B cell (primary cell): ENCODE measurements around the gene TIPIN. TPM values are rescaled to one million over a fixed set of nuclear protein-coding genes. Genes with fewer than 3 reads are reported as not detected.
A peak's percentile ranks its signal among the peaks of the same experiment; 100 is the strongest.

ENCODE experiments used
- ATAC-seq: fragments of 200-7000 bp; cut with Tn5 transposase; one replicate; pipeline ENCODE4 v1.10.0; 2021; ENCODE audit warnings: low read depth, mild to moderate bottlenecking, moderate number of reproducible peaks, moderate library complexity
- CTCF ChIA-PET: fragments of 350-600 bp; sonication (Branson Sonifier 250); formaldehyde crosslinking; loops from one replicate; lab custom pipeline; 2021; ENCODE audit warnings: antibody characterized with exemption, inconsistent platforms; lab: Charles Lee
- POLR2A ChIA-PET: fragments of 350-600 bp; sonication (Branson Sonifier 250); formaldehyde crosslinking; loops from one replicate; lab custom pipeline; 2021; ENCODE audit warnings: antibody characterized with exemption; lab: Charles Lee
- DNase-seq: peaks from one replicate; pipeline ENCODE4 v3.0.0; 2013
- H2AFZ ChIP-seq: 2 replicates; pipeline ENCODE4 v1.6.1; 2012; ENCODE audit warnings: mild to moderate bottlenecking, low read depth, low read length; ENCODE audit not compliant: insufficient read depth, poor library complexity, severe bottlenecking
- H3K27ac ChIP-seq, 2 donors: 1 replicate in 1 of 2; 2 replicates in 1 of 2; pipeline ENCODE4 v1.5.1; 2012 to 2013; ENCODE audit warnings: low read length in 2 of 2, mild to moderate bottlenecking in 2 of 2, moderate library complexity in 1 of 2
- H3K27me3 ChIP-seq, 4 experiments: fragments of 200-600 bp in 1 of 4; sonication (generic) in 1 of 4; replicated peaks in 1 of 4; 1 replicate in 2 of 4; 2 replicates in 2 of 4; pipeline versions ENCODE4 v1.6.1 to v1.7.0; 2013 to 2016; ENCODE audit warnings: low read length in 3 of 4, mild to moderate bottlenecking in 2 of 4, mixed read lengths in 1 of 4, moderate library complexity in 1 of 4; ENCODE audit not compliant: insufficient read depth in 4 of 4, control insufficient read depth in 3 of 4; ENCODE audit errors: control extremely low read depth in 1 of 4
- H3K36me3 ChIP-seq, 2 experiments: replicated peaks in 1 of 2; 1 replicate in 1 of 2; 2 replicates in 1 of 2; pipeline versions ENCODE4 v1.6.1 to v1.7.1; 2013; ENCODE audit warnings: low read length in 1 of 2; ENCODE audit not compliant: insufficient read depth in 2 of 2, control insufficient read depth in 1 of 2; ENCODE audit errors: control extremely low read depth in 1 of 2, extremely low read depth in 1 of 2
- H3K4me1 ChIP-seq, 2 donors: fragments of 200-600 bp in 1 of 2; sonication (generic) in 1 of 2; 1 replicate in 1 of 2; 2 replicates in 1 of 2; pipeline versions ENCODE4 v1.5.1 to v1.6.1; 2013 to 2017; ENCODE audit warnings: low read length in 2 of 2; ENCODE audit not compliant: control insufficient read depth in 2 of 2, insufficient read depth in 2 of 2
- H3K4me2 ChIP-seq: replicated peaks from 2 replicates; pipeline ENCODE3; 2012; ENCODE audit warnings: mild to moderate bottlenecking, low read depth, low read length; ENCODE audit not compliant: poor library complexity, severe bottlenecking
- H3K4me3 ChIP-seq, 5 experiments: fragments of 200-600 bp in 1 of 5; sonication (generic) in 1 of 5; 1 replicate in 3 of 5; 2 replicates in 2 of 5; pipeline versions ENCODE4 v1.5.1 to v1.7.0; 2011 to 2016; ENCODE audit warnings: low read length in 4 of 5, mild to moderate bottlenecking in 4 of 5, low read depth in 2 of 5, control low read depth in 1 of 5, moderate library complexity in 1 of 5; ENCODE audit not compliant: insufficient read depth in 1 of 5; ENCODE audit errors: control extremely low read depth in 1 of 5, extremely low read depth in 1 of 5
- H3K79me2 ChIP-seq: fragments of 200-600 bp; sonication (generic); one replicate; pipeline ENCODE4 v1.6.0; 2016; ENCODE audit warnings: low read length; ENCODE audit not compliant: control insufficient read depth, insufficient read depth
- H3K9ac ChIP-seq: fragments of 200-600 bp; sonication (generic); 2 replicates; pipeline ENCODE4 v1.6.1; 2017; ENCODE audit warnings: mild to moderate bottlenecking, low read length, moderate library complexity
- H3K9me3 ChIP-seq, 3 donors: one replicate each; pipeline versions ENCODE4 v1.6.1 to v1.7.1; 2013; ENCODE audit warnings: low read length in 2 of 3; ENCODE audit not compliant: control insufficient read depth in 2 of 3, insufficient read depth in 1 of 3; ENCODE audit errors: control extremely low read depth in 1 of 3
- H4K20me1 ChIP-seq: 2 replicates; pipeline ENCODE4 v1.6.0; 2012; ENCODE audit warnings: mild to moderate bottlenecking, low read length; ENCODE audit not compliant: insufficient read depth, control insufficient read depth, poor library complexity, severe bottlenecking
- H3K27ac Mint-ChIP-seq: one replicate; pipeline ENCODE4 v1.8.0; 2021; ENCODE audit warnings: mixed read lengths
- H3K27me3 Mint-ChIP-seq: one replicate; pipeline ENCODE4 v1.8.0; 2021; ENCODE audit warnings: mixed read lengths
- H3K4me1 Mint-ChIP-seq: one replicate; pipeline ENCODE4 v1.8.0; 2021; ENCODE audit warnings: mixed read lengths
- H3K4me3 Mint-ChIP-seq: one replicate; pipeline ENCODE4 v1.8.0; 2021; ENCODE audit warnings: mixed read lengths
- H3K9me3 Mint-ChIP-seq: one replicate; pipeline ENCODE4 v1.8.0; 2022; ENCODE audit warnings: mixed read lengths; ENCODE audit not compliant: insufficient read depth
- CTCF ChIP-seq: fragments of 200-600 bp; IDR thresholded peaks from one replicate; pipeline ENCODE4 v1.8.0; 2022; ENCODE audit warnings: antibody characterized with exemption, mild to moderate bottlenecking
- EZH2 ChIP-seq: IDR thresholded peaks from 2 replicates; pipeline ENCODE4 v1.6.1; 2012; ENCODE audit warnings: borderline replicate concordance, low read depth, mild to moderate bottlenecking, moderate library complexity, low read length; ENCODE audit not compliant: insufficient read depth, poor library complexity, severe bottlenecking
- WGBS: methylation state at CpG from one replicate; pipeline ENCODE4 v1.1.5; 2013; ENCODE audit warnings: missing lambda C conversion rate; ENCODE audit not compliant: insufficient coverage; 5-methylcytosine and 5-hydroxymethylcytosine counted together
- intact Hi-C: fragments of 100-400 bp; cut with micrococcal nuclease; formaldehyde crosslinking; loops from one replicate; pipeline ENCODE4 v1.10.0; 2022
- polyA plus RNA-seq: library from polyadenylated mRNA; depleted of rRNA; stranded (reverse); fragments of >200 nt; gene quantifications from 2 replicates; pipeline ENCODE4 v1.2.3, GENCODE V29; 2012
- total RNA-seq, 2 donors: library from RNA; stranded (reverse); fragments of 120-200 nt in 1 of 2; gene quantifications; 1 replicate in 1 of 2; 2 replicates in 1 of 2; pipeline versions ENCODE4 v1.2.3 to v1.2.4, GENCODE V29; 2013 to 2022

The TIPIN gene
- total and polyA plus RNA-seq, 2 donors (not counting 1 experiment from before 2014, with no cell fraction given), result 4.1 to 8.8 TPM

- WGBS, result no CpG with 5 or more reads among the region's 3 CpGs
- Histone ChIP-seq H3K9me3 (peaks cover 0 to 4% (median 0%) of the 10 kb centered on the region in 3 donors), H2AFZ (peak overlapping the region; percentile 84), H3K79me2 (peaks cover 67% of the 10 kb centered on the region), H3K4me2 (peak overlapping the region; percentile 83), H3K36me3 (peaks cover 0 to 3% of the 10 kb centered on the region in 2 experiments), H3K9ac (peak overlapping the region; percentile 70), H3K27me3 (no peaks in the 10 kb centered on the region), H3K4me3 (peak overlapping the region; percentile 59 to 78 (median 75)), H3K27ac (no peak overlapping the region), H3K4me1 (peaks cover 54 to 60% of the 10 kb centered on the region in 2 donors), H4K20me1 (peaks cover 42% of the 10 kb centered on the region)
- ChIA-PET CTCF (interaction anchor here (1.6 to 5.5 kb wide), 3 partner anchors 13 to 111 kb away, joined by 4 to 89 read pairs (median 7); partner anchors contain the start of gene SNAPC5), POLR2A (interaction anchor here (0.8 to 1.4 kb wide), 2 partner anchors 32 to 110 kb away, joined by 4 to 9 read pairs; partner anchors contain the start of gene TIPIN)
- ATAC-seq (no peak), DNase-seq (no peak)
- TF ChIP-seq EZH2, result no peak
- TF ChIP-seq CTCF, result no peak
- intact Hi-C loops, result no loop called here
- peak overlapping the region; percentile 92 for H3K4me3 Mint-ChIP-seq
- peak overlapping the region; percentile 78 for H3K27ac Mint-ChIP-seq
- H3K4me1 Mint-ChIP-seq, result peaks cover 56% of the 10 kb centered on the region
- peaks cover 3% of the 10 kb centered on the region for H3K9me3 Mint-ChIP-seq
- H3K27me3 Mint-ChIP-seq, result no peaks in the 10 kb centered on the region
Measured at GRCh38 chr15:66388043-66388363, 31.5 kb upstream of the TIPIN start.
